NCI-H446 treated with DMSO at 0.1 percent for 48 hours (cell line): ENCODE results near the gene KRTAP9-6.
"Not testable (repeated sequence)": the region's sequence is repeated elsewhere in the genome, so short reads cannot be mapped to it uniquely, and the experiment has no call there.

Experiments used
- DNase-seq: peaks from one replicate; lab custom pipeline; 2025; lab: John Stamatoyannopoulos, UW

The KRTAP9-6 gene

GRCh38 chr17:41265078-41265477, at the start of gene KRTAP9-6:
TSS of gene KRTAP9-6 (plus strand) at chr17:41265378. CDS start at chr17:41265378, 0 bp downstream.
- no peak for DNase-seq

- DNase-seq: no peak
These were observed 49.5 kb upstream of the KRTAP9-6 start for GRCh38 chr17:41215681-41216080.

GRCh38 chr17:41223821-41224220, 41.4 kb upstream of the KRTAP9-6 start:
- DNase-seq: no peak

- DNase-seq: no peak
These were observed 39.1 kb upstream of the KRTAP9-6 start for GRCh38 chr17:41226051-41226450.

GRCh38 chr17:41226598-41227095, 38.5 kb upstream of the KRTAP9-6 start, which contains the start of gene KRTAP9-2:
TSS of gene KRTAP9-2 (plus strand) at chr17:41226648. CDS start at chr17:41226655, 7 bp downstream.
- not testable (repeated sequence) for DNase-seq

GRCh38 chr17:41230094-41230493, 35.1 kb upstream of the KRTAP9-6 start:
- no peak for DNase-seq

GRCh38 chr17:41231731-41232130, 33.4 kb upstream of the KRTAP9-6 start:
- DNase-seq: no peak

GRCh38 chr17:41232399-41233105, 32.6 kb upstream of the KRTAP9-6 start, which contains the start of gene KRTAP9-3:
TSS of gene KRTAP9-3 (plus strand) at chr17:41232449. CDS start at chr17:41232502, 53 bp downstream.
- DNase-seq: not testable (repeated sequence)

- not testable (repeated sequence) for DNase-seq
These were observed 28.1 kb upstream of the KRTAP9-6 start for GRCh38 chr17:41237116-41237515.

- not testable (repeated sequence) for DNase-seq
These were observed 27.2 kb upstream of the KRTAP9-6 start, which contains the start of gene KRTAP9-8 for GRCh38 chr17:41237949-41238437. TSS of gene KRTAP9-8 (plus strand) at chr17:41237999. CDS start at chr17:41238052, 53 bp downstream.

GRCh38 chr17:41246995-41247787, 18.0 kb upstream of the KRTAP9-6 start:
- not testable (repeated sequence) for DNase-seq

GRCh38 chr17:41249637-41250240, 15.4 kb upstream of the KRTAP9-6 start, which contains the start of gene KRTAP9-4:
TSS of gene KRTAP9-4 (plus strand) at chr17:41249687. CDS start at chr17:41249721, 34 bp downstream.
- not testable (repeated sequence) for DNase-seq

- DNase-seq: no peak
These were observed 13.9 kb upstream of the KRTAP9-6 start for GRCh38 chr17:41251261-41251660.

- DNase-seq: no peak
These were observed 10.3 kb upstream of the KRTAP9-6 start for GRCh38 chr17:41254861-41255260.

GRCh38 chr17:41255381-41256290, 9.5 kb upstream of the KRTAP9-6 start, which contains the start of gene KRTAP9-9:
TSS of gene KRTAP9-9 (plus strand) at chr17:41255384.
- not testable (repeated sequence) for DNase-seq

- DNase-seq: no peak
These were observed 8.9 kb upstream of the KRTAP9-6 start for GRCh38 chr17:41256291-41256685.

GRCh38 chr17:41258406-41258805, 6.8 kb upstream of the KRTAP9-6 start:
- no peak for DNase-seq

- no peak for DNase-seq
These were observed 2.0 kb upstream of the KRTAP9-6 start for GRCh38 chr17:41263212-41263611.

GRCh38 chr17:41264599-41264998, 579 bp upstream of the KRTAP9-6 start:
- DNase-seq: no peak

GRCh38 chr17:41267711-41268110, 2.5 kb downstream of the KRTAP9-6 start:
- no peak for DNase-seq

- not testable (repeated sequence) for DNase-seq
These were observed 6.1 kb downstream of the KRTAP9-6 start for GRCh38 chr17:41271323-41271722.
